Testis (tissue), 3 donors: ENCODE data around the gene TBC1D4. TPM values are rescaled to one million over a fixed set of nuclear protein-coding genes. Genes with fewer than 3 reads are reported as not detected.

Experiments used
- DNase-seq: peaks from one replicate; pipeline ENCODE4 v3.0.0-alpha.2; 2019
- H3K27ac ChIP-seq, 2 donors: fragments of 200-600 bp; sonication (generic); one replicate each; pipeline ENCODE4 v1.5.1; 2019
- H3K27me3 ChIP-seq: fragments of 200-600 bp; sonication (generic); one replicate; pipeline ENCODE4 v1.5.1; 2019
- H3K36me3 ChIP-seq: fragments of 200-600 bp; sonication (generic); one replicate; pipeline ENCODE4 v1.5.1; 2017; ENCODE audit warnings: low read depth; ENCODE audit errors: missing control alignments
- H3K4me1 ChIP-seq: fragments of 200-600 bp; sonication (generic); one replicate; pipeline ENCODE4 v1.5.1; 2019
- H3K4me3 ChIP-seq, 2 donors: fragments of 200-600 bp; sonication (generic); one replicate each; pipeline ENCODE4 v1.5.1; 2017 to 2019
- H3K9me3 ChIP-seq: fragments of 200-600 bp; sonication (generic); one replicate; pipeline ENCODE4 v1.5.1; 2017
- POLR2A ChIP-seq: fragments of 450-650 bp; IDR thresholded peaks from one replicate; pipeline ENCODE4 v1.6.1; 2017; ENCODE audit warnings: antibody characterized with exemption, mild to moderate bottlenecking, moderate library complexity
- WGBS, 2 donors: methylation state at CpG; one replicate each; pipeline ENCODE4 v1.1.5; 2018; 5-methylcytosine and 5-hydroxymethylcytosine counted together
- intact Hi-C: fragments of 100-400 bp; cut with DNase I; formaldehyde crosslinking; loops from one replicate; pipeline ENCODE4 v1.15.1; 2023; ENCODE audit warnings: low total_unique reads
- polyA plus RNA-seq: library from polyadenylated mRNA; stranded (reverse); fragments of 350-450 nt; fragmentation: Illumina TruSeq; extraction: RNeasy Lipid Tissue Mini Kit (QIAGEN cat#74804); gene quantifications from one replicate; pipeline ENCODE4 v1.2.3, GENCODE V29; 2014; ENCODE audit warnings: low read depth, low replicate concordance; ENCODE audit not compliant: insufficient read depth
- total RNA-seq, 2 donors: library from RNA; depleted of rRNA; stranded (reverse); fragments of >200 nt; gene quantifications; one replicate each; pipeline ENCODE4 v1.2.3, GENCODE V29; 2016
- TF ChIP-seq, protein P1 (sequence below), 3 experiments: fragments of 450-650 bp in 2 of 3; fragments of 200-600 bp in 1 of 3; sonication (generic) in 1 of 3; IDR thresholded peaks; one replicate each; pipeline ENCODE4 v1.5.1; 2016 to 2019; ENCODE audit warnings: antibody characterized with exemption in 3 of 3, mild to moderate bottlenecking in 2 of 3, moderate library complexity in 1 of 3

The TBC1D4 gene
- total and polyA plus RNA-seq, 3 donors from 2014 or later: 12.7 to 23.5 (median 20.4) TPM

DNA sequence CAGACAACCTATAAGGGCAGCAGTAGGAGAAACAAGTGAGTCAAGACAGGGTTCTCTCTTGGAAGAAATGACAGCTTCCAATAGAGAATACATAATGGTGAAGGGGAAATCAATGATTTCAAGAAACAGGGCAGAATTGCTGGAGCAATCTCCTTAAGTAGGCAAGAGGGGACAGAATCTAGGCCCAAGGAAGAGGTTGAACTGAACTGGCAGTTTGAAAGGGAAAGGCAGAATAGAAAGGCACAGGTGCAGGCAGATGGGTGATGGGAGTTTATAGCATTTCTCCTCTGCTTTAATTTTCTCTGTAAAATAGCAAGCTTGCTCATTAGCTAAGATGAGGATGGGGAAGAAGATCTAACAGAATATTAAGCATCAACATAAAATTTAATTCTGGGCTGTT, 110.8 kb downstream of the TBC1D4 start:
- Histone ChIP-seq H3K36me3 (no peaks in the 10 kb centered on the region), H3K27ac (no peak overlapping the region), H3K9me3 (no peaks in the 10 kb centered on the region), H3K4me1 (peaks cover 6% of the 10 kb centered on the region), H3K27me3 (no peaks in the 10 kb centered on the region), H3K4me3 (no peak overlapping the region)
- intact Hi-C loops: no loop called here
- TF ChIP-seq, protein P1, sequence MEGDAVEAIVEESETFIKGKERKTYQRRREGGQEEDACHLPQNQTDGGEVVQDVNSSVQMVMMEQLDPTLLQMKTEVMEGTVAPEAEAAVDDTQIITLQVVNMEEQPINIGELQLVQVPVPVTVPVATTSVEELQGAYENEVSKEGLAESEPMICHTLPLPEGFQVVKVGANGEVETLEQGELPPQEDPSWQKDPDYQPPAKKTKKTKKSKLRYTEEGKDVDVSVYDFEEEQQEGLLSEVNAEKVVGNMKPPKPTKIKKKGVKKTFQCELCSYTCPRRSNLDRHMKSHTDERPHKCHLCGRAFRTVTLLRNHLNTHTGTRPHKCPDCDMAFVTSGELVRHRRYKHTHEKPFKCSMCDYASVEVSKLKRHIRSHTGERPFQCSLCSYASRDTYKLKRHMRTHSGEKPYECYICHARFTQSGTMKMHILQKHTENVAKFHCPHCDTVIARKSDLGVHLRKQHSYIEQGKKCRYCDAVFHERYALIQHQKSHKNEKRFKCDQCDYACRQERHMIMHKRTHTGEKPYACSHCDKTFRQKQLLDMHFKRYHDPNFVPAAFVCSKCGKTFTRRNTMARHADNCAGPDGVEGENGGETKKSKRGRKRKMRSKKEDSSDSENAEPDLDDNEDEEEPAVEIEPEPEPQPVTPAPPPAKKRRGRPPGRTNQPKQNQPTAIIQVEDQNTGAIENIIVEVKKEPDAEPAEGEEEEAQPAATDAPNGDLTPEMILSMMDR (IDR thresholded peaks at IDR 0.05): no peak
- no peak for TF ChIP-seq POLR2A
- DNase-seq: no peak

DNA sequence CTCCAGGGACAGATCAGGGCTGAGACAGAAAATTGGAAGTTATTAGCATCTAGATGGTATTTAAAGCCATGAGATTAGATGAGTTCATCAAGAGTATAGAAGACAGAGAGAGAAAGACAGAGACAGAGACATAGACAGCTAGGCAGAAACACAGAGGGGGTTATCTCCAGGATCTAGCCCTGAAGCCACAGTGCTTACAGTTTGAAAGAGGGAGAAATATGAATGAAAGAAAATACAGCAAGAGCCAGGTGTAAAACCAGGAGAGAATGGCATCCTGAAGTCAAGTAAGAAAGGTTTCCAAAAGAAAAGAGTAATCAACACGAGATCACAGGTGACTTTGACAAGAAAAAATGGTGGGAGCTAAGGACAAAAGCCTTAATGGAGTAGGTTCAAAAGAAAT, 111.2 kb downstream of the TBC1D4 start:
- WGBS, 2 donors: 97 to 100% methylated on average over 1 of the region's 1 CpG
- no peak for DNase-seq
- Histone ChIP-seq H3K36me3 (no peaks in the 10 kb centered on the region), H3K4me1 (peaks cover 6% of the 10 kb centered on the region), H3K4me3 (no peak overlapping the region), H3K27me3 (no peaks in the 10 kb centered on the region), H3K9me3 (no peaks in the 10 kb centered on the region), H3K27ac (no peak overlapping the region)
- TF ChIP-seq, protein P1 (IDR thresholded peaks at IDR 0.05): no peak
- TF ChIP-seq POLR2A: no peak
- intact Hi-C loops: no loop called here

DNA sequence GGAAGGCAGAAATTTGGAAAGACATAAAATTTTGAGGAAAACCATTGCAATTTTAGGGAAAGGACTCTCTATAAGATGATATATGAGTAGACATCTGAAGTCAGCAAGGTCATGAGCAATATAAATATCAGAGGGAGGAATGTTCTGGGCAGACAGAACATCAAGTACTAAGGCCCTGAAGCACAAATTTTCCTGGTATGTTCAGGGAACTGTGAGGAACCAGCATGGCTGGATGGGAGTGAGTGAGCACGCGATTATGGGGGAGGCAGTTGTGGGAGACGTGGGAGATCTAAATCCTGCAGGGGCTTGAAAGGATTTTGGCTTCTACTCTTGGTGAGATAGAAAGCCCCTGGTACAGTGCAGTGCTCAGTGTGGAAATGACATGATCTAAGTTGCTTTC, 112.0 kb downstream of the TBC1D4 start:
- intact Hi-C loops: no loop called here
- Histone ChIP-seq H3K4me1 (peaks cover 6% of the 10 kb centered on the region), H3K4me3 (no peak overlapping the region), H3K9me3 (no peaks in the 10 kb centered on the region), H3K27me3 (no peaks in the 10 kb centered on the region), H3K36me3 (no peaks in the 10 kb centered on the region), H3K27ac (no peak overlapping the region)
- 71 to 96% methylated on average over 3 of the region's 3 CpGs for WGBS, 2 donors
- TF ChIP-seq, protein P1 (IDR thresholded peaks at IDR 0.05): no peak
- no peak for TF ChIP-seq POLR2A
- no peak for DNase-seq

DNA sequence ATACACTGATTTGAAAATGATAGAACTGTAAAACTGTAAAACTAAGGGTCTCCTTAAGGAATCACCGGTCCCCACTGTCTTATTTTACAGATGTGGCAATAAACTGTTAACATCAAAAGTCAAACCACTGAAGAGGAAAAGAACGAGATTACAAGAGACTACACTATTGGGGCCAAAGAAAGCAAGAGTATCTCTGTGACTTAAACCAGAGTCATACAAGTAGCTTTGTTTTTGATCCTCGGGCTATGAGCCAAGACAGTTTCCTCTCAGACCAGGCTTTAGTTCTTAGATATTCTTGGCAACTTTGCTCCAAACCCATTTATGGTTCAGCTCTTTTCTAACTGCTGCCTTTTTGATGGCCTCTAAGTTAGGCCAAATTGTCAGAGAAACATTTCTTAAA, 113.8 kb downstream of the TBC1D4 start:
- Histone ChIP-seq H3K9me3 (no peaks in the 10 kb centered on the region), H3K4me3 (no peak overlapping the region), H3K4me1 (peaks cover 6% of the 10 kb centered on the region), H3K27me3 (no peaks in the 10 kb centered on the region), H3K36me3 (no peaks in the 10 kb centered on the region), H3K27ac (peak overlapping the region; percentile 4 to 52)
- intact Hi-C loops: no loop called here
- TF ChIP-seq, protein P1 (IDR thresholded peaks at IDR 0.05): no peak
- no peak for TF ChIP-seq POLR2A
- DNase-seq: peak; percentile 37
- WGBS, 2 donors: 31 to 39% methylated on average over 3 of the region's 3 CpGs
